ENCODE measurements around the gene HPS4. TPM values are rescaled to one million over a fixed set of nuclear protein-coding genes. Genes with fewer than 3 reads are reported as not detected.

HPS4 gene
- polyA plus RNA-seq, 1 of the 3 experiments (the other 2 are of a cell fraction), result 22.5 TPM

- H4K20me1 ChIP-seq (ENCODE audit: insufficient read depth), result no peaks in the 10 kb centered on the region
- H3K79me2 ChIP-seq (ENCODE audit: insufficient read depth), result peaks cover 55% of the 10 kb centered on the region
- 38% methylated on average over 1 of the region's 1 CpG for WGBS (ENCODE audit: low lambda C conversion rate)
- DNase-seq, result no peak
- CTCF ChIA-PET, result interaction anchor here (1.7 kb wide), 2 partner anchors 10 to 17 kb away, joined by 3 to 4 read pairs; no protein-coding TSS in a partner anchor
- H3K27me3 ChIP-seq (ENCODE audit: insufficient read depth), result no peaks in the 10 kb centered on the region
- H3K9me2 ChIP-seq, result no peaks in the 10 kb centered on the region
- H2AFZ ChIP-seq (ENCODE audit: low read depth), result no peak overlapping the region
- no peaks in the 10 kb centered on the region for H3K9me3 ChIP-seq
- H3K9ac ChIP-seq, result peak overlapping the region; percentile 86; the same call in 1 of the 2 replicates
- peaks cover 18 to 19% of the 10 kb centered on the region in 2 experiments for H3K36me3 ChIP-seq (replicated peaks in 1 of 2; ENCODE audit: control insufficient read depth in 1 of 2, insufficient read depth in 2 of 2, low read length in 1 of 2)
- peak overlapping the region; percentile 89 to 96; a peak in 3 of 4 replicates for H3K4me3 ChIP-seq (ENCODE audit: low read depth in 2 of 2, low read length in 1 of 2)
- POLR2A ChIA-PET, result no interaction called here
- H3K27ac ChIP-seq (ENCODE audit: low read depth in 2 of 2, low read length in 1 of 2), result peak overlapping the region in 1 of 2 experiments; percentile 9; a peak in 1 of 4 replicates
- TF ChIP-seq, protein P1, sequence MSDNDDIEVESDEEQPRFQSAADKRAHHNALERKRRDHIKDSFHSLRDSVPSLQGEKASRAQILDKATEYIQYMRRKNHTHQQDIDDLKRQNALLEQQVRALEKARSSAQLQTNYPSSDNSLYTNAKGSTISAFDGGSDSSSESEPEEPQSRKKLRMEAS (IDR thresholded peaks at IDR 0.05; ENCODE audit: low read depth), result no peak
- no peak for TF ChIP-seq ELF1 (IDR thresholded peaks at IDR 0.05)
- H3F3A ChIP-seq (replicated peaks; ENCODE audit: insufficient read depth), result no peaks in the 10 kb centered on the region
- H3K4me1 ChIP-seq (ENCODE audit: control insufficient read depth in 1 of 2, insufficient read depth in 2 of 2, low read depth in 1 of 2, low read length in 1 of 2), result peaks cover 12 to 18% of the 10 kb centered on the region in 2 experiments; a peak in 3 of 4 replicates
- peak overlapping the region; percentile 89; the same call in 1 of the 2 replicates for H3K4me2 ChIP-seq
These were observed 30.3 kb upstream of the HPS4 start for GRCh38 chr22:26513838-26514237.

- 1% methylated on average over 10 of the region's 40 CpGs for WGBS (ENCODE audit: low lambda C conversion rate)
- H3K9me3 ChIP-seq, result no peaks in the 10 kb centered on the region
- no peaks in the 10 kb centered on the region for H3K9me2 ChIP-seq
- H3F3A ChIP-seq (replicated peaks; ENCODE audit: insufficient read depth), result no peaks in the 10 kb centered on the region
- H3K27me3 ChIP-seq (ENCODE audit: insufficient read depth), result no peaks in the 10 kb centered on the region
- peak within 1 kb of the TSS; percentile 89 to 96 for H3K4me3 ChIP-seq (ENCODE audit: low read depth in 2 of 2, low read length in 1 of 2)
- peaks cover 57% of the 10 kb centered on the region for H3K79me2 ChIP-seq (ENCODE audit: insufficient read depth)
- peak within 1 kb of the TSS; percentile 86 for H3K9ac ChIP-seq
- ChIA-PET CTCF (interaction anchor here (0.8 to 1.7 kb wide), 5 partner anchors 9 to 148 kb away, joined by 3 to 6 read pairs (median 4); no protein-coding TSS in a partner anchor), POLR2A (interaction anchor here (0.8 to 1.9 kb wide), 4 partner anchors 20 to 160 kb away, joined by 3 to 7 read pairs (median 4); partner anchors contain the start of genes HPS4 and SRRD)
- H3K4me1 ChIP-seq (ENCODE audit: control insufficient read depth in 1 of 2, insufficient read depth in 2 of 2, low read depth in 1 of 2, low read length in 1 of 2), result peaks cover 12 to 18% of the 10 kb centered on the region in 2 experiments; a peak in 3 of 4 replicates
- no peaks in the 10 kb centered on the region for H4K20me1 ChIP-seq (ENCODE audit: insufficient read depth)
- peak within 1 kb of the TSS; percentile 73 to 76 for H3K27ac ChIP-seq (ENCODE audit: low read depth in 2 of 2, low read length in 1 of 2)
- peaks cover 31 to 32% of the 10 kb centered on the region in 2 experiments for H3K36me3 ChIP-seq (replicated peaks in 1 of 2; ENCODE audit: control insufficient read depth in 1 of 2, insufficient read depth in 2 of 2, low read length in 1 of 2)
- DNase-seq, result peak; percentile 93
- H3K4me2 ChIP-seq, result peak within 1 kb of the TSS; percentile 89
- peak within 1 kb of the TSS; percentile 81 for H2AFZ ChIP-seq (ENCODE audit: low read depth)
- TF ChIP-seq USF1 (IDR thresholded peaks at IDR 0.05; ENCODE audit: borderline replicate concordance, low read depth) (no peak; the same call in 1 of the 2 replicates), TEAD4 (IDR thresholded peaks at IDR 0.05; ENCODE audit: borderline replicate concordance, insufficient read depth) (no peak), RFX5 (IDR thresholded peaks at IDR 0.05; ENCODE audit: low read length) (no peak), EZH2phosphoT487 (IDR thresholded peaks at IDR 0.05; ENCODE audit: borderline replicate concordance, low read depth) (no peak), CHD2 (IDR thresholded peaks at IDR 0.05; ENCODE audit: low read length, partially characterized antibody) (peak; percentile 97), RCOR1 (IDR thresholded peaks at IDR 0.05; ENCODE audit: low read length) (no peak), RAD21 (IDR thresholded peaks at IDR 0.05; ENCODE audit: low read length) (peak; percentile 9; the same call in 1 of the 2 replicates), NFIC (IDR thresholded peaks at IDR 0.05; ENCODE audit: borderline replicate concordance) (no peak; the same call in 1 of the 2 replicates), GATA2 (CRISPR knock-in tag; IDR thresholded peaks at IDR 0.05) (no peak), CTCF (IDR thresholded peaks at IDR 0.05) (no peak), EP300 (IDR thresholded peaks at IDR 0.05; ENCODE audit: borderline replicate concordance in 1 of 2, low read depth in 1 of 2, low read length in 1 of 2) (peak in 1 of 2 experiments; percentile 28; a peak in 1 of 4 replicates), SMC3 (IDR thresholded peaks at IDR 0.05; ENCODE audit: low read depth, low read length) (no peak), IRF3 (IDR thresholded peaks at IDR 0.05; ENCODE audit: low read depth, low read length) (no peak), NRF1 (IDR thresholded peaks at IDR 0.05; ENCODE audit: low read depth, low read length) (no peak), YY1 (IDR thresholded peaks at IDR 0.05; ENCODE audit: low read depth) (peak; percentile 87)
- TF ChIP-seq, protein P2, sequence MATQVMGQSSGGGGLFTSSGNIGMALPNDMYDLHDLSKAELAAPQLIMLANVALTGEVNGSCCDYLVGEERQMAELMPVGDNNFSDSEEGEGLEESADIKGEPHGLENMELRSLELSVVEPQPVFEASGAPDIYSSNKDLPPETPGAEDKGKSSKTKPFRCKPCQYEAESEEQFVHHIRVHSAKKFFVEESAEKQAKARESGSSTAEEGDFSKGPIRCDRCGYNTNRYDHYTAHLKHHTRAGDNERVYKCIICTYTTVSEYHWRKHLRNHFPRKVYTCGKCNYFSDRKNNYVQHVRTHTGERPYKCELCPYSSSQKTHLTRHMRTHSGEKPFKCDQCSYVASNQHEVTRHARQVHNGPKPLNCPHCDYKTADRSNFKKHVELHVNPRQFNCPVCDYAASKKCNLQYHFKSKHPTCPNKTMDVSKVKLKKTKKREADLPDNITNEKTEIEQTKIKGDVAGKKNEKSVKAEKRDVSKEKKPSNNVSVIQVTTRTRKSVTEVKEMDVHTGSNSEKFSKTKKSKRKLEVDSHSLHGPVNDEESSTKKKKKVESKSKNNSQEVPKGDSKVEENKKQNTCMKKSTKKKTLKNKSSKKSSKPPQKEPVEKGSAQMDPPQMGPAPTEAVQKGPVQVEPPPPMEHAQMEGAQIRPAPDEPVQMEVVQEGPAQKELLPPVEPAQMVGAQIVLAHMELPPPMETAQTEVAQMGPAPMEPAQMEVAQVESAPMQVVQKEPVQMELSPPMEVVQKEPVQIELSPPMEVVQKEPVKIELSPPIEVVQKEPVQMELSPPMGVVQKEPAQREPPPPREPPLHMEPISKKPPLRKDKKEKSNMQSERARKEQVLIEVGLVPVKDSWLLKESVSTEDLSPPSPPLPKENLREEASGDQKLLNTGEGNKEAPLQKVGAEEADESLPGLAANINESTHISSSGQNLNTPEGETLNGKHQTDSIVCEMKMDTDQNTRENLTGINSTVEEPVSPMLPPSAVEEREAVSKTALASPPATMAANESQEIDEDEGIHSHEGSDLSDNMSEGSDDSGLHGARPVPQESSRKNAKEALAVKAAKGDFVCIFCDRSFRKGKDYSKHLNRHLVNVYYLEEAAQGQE (IDR thresholded peaks at IDR 0.05; ENCODE audit: low read depth, low read length), result 0 out of 2 replicates have a peak, but pooled peaks have one; percentile 5
These were observed 28.7 kb upstream of the HPS4 start, which contains the start of gene TFIP11 for GRCh38 chr22:26512149-26512793. TFIP11 (minus strand) TSS chr22:26512473; CDS start chr22:26510272, 2,201 bp downstream.

Measured in SK-N-SH (cell line).